GM06990 (cell line): Measurements from ENCODE around the gene PRM2.

Experiments
- DNase-seq: peaks from one replicate; pipeline ENCODE4 v3.0.0-alpha.2; 2011; ENCODE audit not compliant: insufficient read length; ENCODE audit errors: extremely low read depth
- H3K27me3 ChIP-seq: replicated peaks from 2 replicates; pipeline ENCODE4 v1.6.0; 2011; ENCODE audit warnings: low read length; ENCODE audit not compliant: control insufficient read depth, insufficient read depth
- H3K36me3 ChIP-seq: 2 replicates; pipeline ENCODE4 v1.5.1; 2011; ENCODE audit warnings: low read length; ENCODE audit not compliant: control insufficient read depth, insufficient read depth
- H3K4me3 ChIP-seq: replicated peaks from 2 replicates; pipeline ENCODE4 v1.5.1; 2011; ENCODE audit warnings: low read depth, mild to moderate bottlenecking, control low read depth, low read length
- CTCF ChIP-seq: IDR thresholded peaks from 2 replicates; pipeline ENCODE4 v1.5.1; 2011; ENCODE audit warnings: low read length, control low read depth, mild to moderate bottlenecking, inconsistent platforms; ENCODE audit not compliant: insufficient read depth, poor library complexity, severe bottlenecking

Gene PRM2

GRCh38 chr16:11314309-11314894 lies 38.1 kb upstream of the PRM2 start:
- TF ChIP-seq CTCF = no peak

GRCh38 chr16:11313493-11314308 lies 37.4 kb upstream of the PRM2 start:
- TF ChIP-seq CTCF = no peak
- no peak overlapping the region for H3K4me3 ChIP-seq
- H3K27me3 ChIP-seq = no peaks in the 10 kb centered on the region
- no peaks in the 10 kb centered on the region for H3K36me3 ChIP-seq
- DNase-seq = no peak

More at GRCh38 chr16:11314309-11314894, 38.1 kb upstream of the PRM2 start:
- Histone ChIP-seq H3K4me3 (no peak overlapping the region), H3K27me3 (no peaks in the 10 kb centered on the region), H3K36me3 (no peaks in the 10 kb centered on the region)
- no peak for DNase-seq

DNA sequence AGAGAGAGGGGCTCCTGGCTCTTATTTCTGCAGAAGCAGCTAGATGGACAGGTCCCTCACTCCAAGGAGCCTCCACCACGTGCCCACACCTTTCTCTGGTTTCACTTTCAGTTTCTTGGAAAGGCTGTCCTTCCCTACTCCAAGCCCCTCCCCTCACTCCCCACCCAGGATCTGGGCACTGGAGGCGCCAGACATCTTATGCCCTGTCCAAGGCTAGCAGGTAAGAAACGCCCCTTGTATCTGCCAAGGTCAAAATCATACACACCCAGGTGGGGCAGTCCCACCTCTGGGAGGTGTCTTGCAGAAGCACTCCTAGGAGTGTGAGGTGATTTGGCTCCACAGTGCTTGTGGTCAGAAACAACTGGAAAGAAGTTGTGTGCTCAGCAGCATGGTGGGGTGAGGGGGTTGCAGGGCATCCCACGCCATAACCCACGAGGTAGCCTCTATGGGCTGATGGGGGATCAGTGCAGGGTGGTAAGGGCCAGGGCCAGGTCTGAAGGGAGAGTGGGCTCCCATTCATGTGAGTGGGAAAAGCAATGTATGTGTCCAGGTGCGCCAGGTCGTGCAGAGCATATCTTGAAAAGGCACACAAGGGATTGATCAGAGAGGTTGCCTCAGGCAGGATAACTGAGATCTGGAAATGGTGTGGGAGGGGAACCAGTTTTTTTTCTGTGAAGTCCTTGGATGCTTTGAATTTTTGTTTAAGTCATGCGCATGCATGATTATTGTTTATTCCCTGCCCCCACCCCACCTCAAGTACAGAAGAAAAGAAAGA lies 36.6 kb upstream of the PRM2 start:
- no peak for TF ChIP-seq CTCF
- DNase-seq = no peak
- Histone ChIP-seq H3K36me3 (no peaks in the 10 kb centered on the region), H3K27me3 (no peaks in the 10 kb centered on the region), H3K4me3 (no peak overlapping the region)

DNA sequence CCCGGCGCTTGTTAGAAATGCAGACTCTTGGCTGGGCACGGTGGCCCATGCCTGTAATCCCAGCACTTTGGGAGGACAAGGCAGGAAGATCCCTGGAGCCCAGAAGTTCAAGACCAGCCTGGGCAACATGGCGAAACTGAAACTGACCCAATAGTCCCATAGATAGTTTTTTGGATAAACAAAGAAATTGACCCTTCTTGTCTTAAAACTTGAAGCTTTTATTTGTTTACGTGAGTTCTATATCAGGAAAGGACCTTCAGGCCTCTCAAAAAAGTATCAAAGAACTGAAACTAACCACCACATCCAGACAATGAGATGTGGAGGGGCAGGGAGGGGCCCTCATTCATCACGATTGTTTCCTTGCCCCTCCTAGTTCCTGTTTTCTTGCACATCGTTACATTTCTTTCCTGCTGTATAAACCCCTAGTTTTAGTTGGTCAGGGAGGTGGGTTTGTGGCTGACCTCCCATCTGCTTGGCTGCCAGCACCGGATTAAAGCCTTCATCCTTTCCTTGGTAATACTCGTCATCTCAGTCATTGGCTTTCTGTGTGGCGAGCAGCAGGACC lies 34.8 kb upstream of the PRM2 start:
- TF ChIP-seq CTCF = no peak
- H3K4me3 ChIP-seq = peak overlapping the region; percentile 24
- no peaks in the 10 kb centered on the region for H3K27me3 ChIP-seq
- peak; percentile 68 for DNase-seq
- H3K36me3 ChIP-seq = no peaks in the 10 kb centered on the region

DNA sequence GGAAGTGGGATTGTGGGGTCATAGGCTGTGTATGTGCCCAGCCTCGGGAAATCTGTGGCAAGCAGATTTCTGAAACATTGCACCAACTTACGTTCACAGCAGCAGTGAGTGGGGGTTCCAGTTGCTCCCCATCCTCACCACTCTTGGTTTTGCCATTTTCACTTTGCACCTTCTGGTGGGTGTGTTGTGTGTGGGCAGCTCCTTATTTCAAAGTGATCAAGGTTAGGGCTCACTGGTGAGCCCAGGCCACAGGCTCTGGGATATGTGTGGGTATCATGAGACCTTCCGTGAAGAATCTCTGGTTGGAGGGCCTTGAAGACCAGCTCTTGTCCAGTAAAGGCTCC lies 34.3 kb upstream of the PRM2 start:
- TF ChIP-seq CTCF = no peak
- peak overlapping the region; percentile 24 for H3K4me3 ChIP-seq
- DNase-seq = no peak

More for the DNA sequence above, 34.3 kb upstream of the PRM2 start:
- Histone ChIP-seq H3K27me3 (no peaks in the 10 kb centered on the region), H3K36me3 (no peaks in the 10 kb centered on the region)
